Muscle layer of colon (tissue), 2 donors: ENCODE results near the gene SENP8.

ENCODE experiments used
- H3K27ac ChIP-seq: one replicate; pipeline ENCODE4 v1.7.0; 2013; ENCODE audit warnings: low read depth, mild to moderate bottlenecking, low read length, moderate library complexity
- H3K27me3 ChIP-seq, 2 donors: one replicate each; pipeline ENCODE4 v1.7.0; 2013; ENCODE audit warnings: low read length in 2 of 2, mild to moderate bottlenecking in 2 of 2; ENCODE audit not compliant: insufficient read depth in 2 of 2, control insufficient read depth in 1 of 2
- H3K36me3 ChIP-seq: one replicate; pipeline ENCODE4 v1.7.0; 2013; ENCODE audit warnings: mild to moderate bottlenecking, low read length; ENCODE audit not compliant: insufficient read depth
- H3K4me1 ChIP-seq: one replicate; pipeline ENCODE4 v1.7.0; 2013; ENCODE audit warnings: mild to moderate bottlenecking, low read length; ENCODE audit not compliant: insufficient read depth
- H3K4me3 ChIP-seq, 2 donors: one replicate each; pipeline ENCODE4 v1.7.0; 2013; ENCODE audit warnings: low read length in 2 of 2, low read depth in 1 of 2, mild to moderate bottlenecking in 1 of 2, moderate library complexity in 1 of 2
- H3K9ac ChIP-seq: one replicate; pipeline ENCODE4 v1.7.0; 2013; ENCODE audit warnings: low read length
- H3K9me3 ChIP-seq: one replicate; pipeline ENCODE4 v1.7.0; 2013; ENCODE audit warnings: mild to moderate bottlenecking, low read length
- donor health status: abdominal sarcoma.
- donor health status: Adenocarcinoma of cecum.

The SENP8 gene

GRCh38 chr15:72160696-72161245 lies 42.6 kb downstream of the SENP8 start:
- Histone ChIP-seq H3K27ac (no peak overlapping the region), H3K9me3 (no peaks in the 10 kb centered on the region), H3K9ac (no peak overlapping the region)

GRCh38 chr15:72161361-72162132 lies 43.3 kb downstream of the SENP8 start:
- Histone ChIP-seq H3K27ac (no peak overlapping the region), H3K9ac (no peak overlapping the region), H3K9me3 (no peaks in the 10 kb centered on the region), H3K4me3 (no peak overlapping the region), H3K36me3 (no peaks in the 10 kb centered on the region), H3K27me3 (no peaks in the 10 kb centered on the region), H3K4me1 (no peaks in the 10 kb centered on the region)

More at GRCh38 chr15:72160696-72161245, 42.6 kb downstream of the SENP8 start:
- Histone ChIP-seq H3K36me3 (no peaks in the 10 kb centered on the region), H3K4me1 (no peaks in the 10 kb centered on the region), H3K27me3 (no peaks in the 10 kb centered on the region), H3K4me3 (no peak overlapping the region)

- H3K27me3 ChIP-seq = no peaks in the 10 kb centered on the region
- H3K4me3 ChIP-seq = no peak overlapping the region
- no peaks in the 10 kb centered on the region for H3K36me3 ChIP-seq
- no peaks in the 10 kb centered on the region for H3K4me1 ChIP-seq
- H3K9ac ChIP-seq = no peak overlapping the region
- H3K27ac ChIP-seq = no peak overlapping the region
- H3K9me3 ChIP-seq = no peaks in the 10 kb centered on the region
Observed at GRCh38 chr15:72162569-72162968, 44.4 kb downstream of the SENP8 start.

- no peaks in the 10 kb centered on the region for H3K9me3 ChIP-seq
- no peaks in the 10 kb centered on the region for H3K27me3 ChIP-seq
- H3K9ac ChIP-seq = no peak overlapping the region
- H3K36me3 ChIP-seq = no peaks in the 10 kb centered on the region
- H3K4me1 ChIP-seq = no peaks in the 10 kb centered on the region
- no peak overlapping the region for H3K4me3 ChIP-seq
- H3K27ac ChIP-seq = no peak overlapping the region
Observed at GRCh38 chr15:72163719-72164118, 45.5 kb downstream of the SENP8 start.

GRCh38 chr15:72166716-72167417 lies 48.7 kb downstream of the SENP8 start:
- no peak overlapping the region for H3K27ac ChIP-seq
- no peaks in the 10 kb centered on the region for H3K36me3 ChIP-seq
- H3K27me3 ChIP-seq = no peaks in the 10 kb centered on the region
- no peak overlapping the region for H3K4me3 ChIP-seq
- no peak overlapping the region for H3K9ac ChIP-seq
- H3K9me3 ChIP-seq = no peaks in the 10 kb centered on the region
- no peaks in the 10 kb centered on the region for H3K4me1 ChIP-seq

GRCh38 chr15:72167445-72167844 lies 49.2 kb downstream of the SENP8 start:
- H3K36me3 ChIP-seq = no peaks in the 10 kb centered on the region
- no peak overlapping the region for H3K27ac ChIP-seq
- no peaks in the 10 kb centered on the region for H3K27me3 ChIP-seq
- no peak overlapping the region for H3K9ac ChIP-seq
- H3K4me1 ChIP-seq = no peaks in the 10 kb centered on the region
- no peaks in the 10 kb centered on the region for H3K9me3 ChIP-seq
- H3K4me3 ChIP-seq = no peak overlapping the region

- Histone ChIP-seq H3K9me3 (no peaks in the 10 kb centered on the region), H3K9ac (no peak overlapping the region), H3K27me3 (no peaks in the 10 kb centered on the region), H3K36me3 (no peaks in the 10 kb centered on the region), H3K4me1 (no peaks in the 10 kb centered on the region), H3K4me3 (no peak overlapping the region), H3K27ac (no peak overlapping the region)
Observed at GRCh38 chr15:72168131-72168807, 50.1 kb downstream of the SENP8 start.

- H3K4me1 ChIP-seq = no peaks in the 10 kb centered on the region
- no peaks in the 10 kb centered on the region for H3K36me3 ChIP-seq
- no peak overlapping the region for H3K4me3 ChIP-seq
- no peaks in the 10 kb centered on the region for H3K9me3 ChIP-seq
- no peak overlapping the region for H3K9ac ChIP-seq
- H3K27ac ChIP-seq = no peak overlapping the region
- H3K27me3 ChIP-seq = no peaks in the 10 kb centered on the region
Observed at GRCh38 chr15:72168808-72169190, 50.6 kb downstream of the SENP8 start.

GRCh38 chr15:72169236-72169920 lies 51.2 kb downstream of the SENP8 start:
- Histone ChIP-seq H3K36me3 (no peaks in the 10 kb centered on the region), H3K27ac (no peak overlapping the region), H3K4me3 (no peak overlapping the region), H3K9ac (no peak overlapping the region), H3K4me1 (no peaks in the 10 kb centered on the region), H3K27me3 (no peaks in the 10 kb centered on the region), H3K9me3 (no peaks in the 10 kb centered on the region)

- no peaks in the 10 kb centered on the region for H3K36me3 ChIP-seq
- no peak overlapping the region for H3K27ac ChIP-seq
- H3K27me3 ChIP-seq = no peaks in the 10 kb centered on the region
- H3K9me3 ChIP-seq = no peaks in the 10 kb centered on the region
- no peaks in the 10 kb centered on the region for H3K4me1 ChIP-seq
- H3K4me3 ChIP-seq = no peak overlapping the region
- no peak overlapping the region for H3K9ac ChIP-seq
Observed at GRCh38 chr15:72169921-72170611, 51.9 kb downstream of the SENP8 start.
